GM21423 (cell line): ENCODE data around the gene GCNA.
A peak's percentile ranks its signal among the peaks of the same experiment; 100 is the strongest.

Source experiments
- ATAC-seq: cut with Tn5 transposase; IDR thresholded peaks from one replicate; pipeline ENCODE4 v1.9.1; 2021; ENCODE audit warnings: mild to moderate bottlenecking, moderate library complexity; ENCODE audit not compliant: unreplicated experiment

The GCNA gene, protein sequence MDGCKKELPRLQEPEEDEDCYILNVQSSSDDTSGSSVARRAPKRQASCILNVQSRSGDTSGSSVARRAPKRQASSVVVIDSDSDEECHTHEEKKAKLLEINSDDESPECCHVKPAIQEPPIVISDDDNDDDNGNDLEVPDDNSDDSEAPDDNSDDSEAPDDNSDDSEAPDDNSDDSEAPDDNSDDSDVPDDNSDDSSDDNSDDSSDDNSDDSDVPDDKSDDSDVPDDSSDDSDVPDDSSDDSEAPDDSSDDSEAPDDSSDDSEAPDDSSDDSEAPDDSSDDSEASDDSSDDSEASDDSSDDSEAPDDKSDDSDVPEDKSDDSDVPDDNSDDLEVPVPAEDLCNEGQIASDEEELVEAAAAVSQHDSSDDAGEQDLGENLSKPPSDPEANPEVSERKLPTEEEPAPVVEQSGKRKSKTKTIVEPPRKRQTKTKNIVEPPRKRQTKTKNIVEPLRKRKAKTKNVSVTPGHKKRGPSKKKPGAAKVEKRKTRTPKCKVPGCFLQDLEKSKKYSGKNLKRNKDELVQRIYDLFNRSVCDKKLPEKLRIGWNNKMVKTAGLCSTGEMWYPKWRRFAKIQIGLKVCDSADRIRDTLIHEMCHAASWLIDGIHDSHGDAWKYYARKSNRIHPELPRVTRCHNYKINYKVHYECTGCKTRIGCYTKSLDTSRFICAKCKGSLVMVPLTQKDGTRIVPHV

DNA sequence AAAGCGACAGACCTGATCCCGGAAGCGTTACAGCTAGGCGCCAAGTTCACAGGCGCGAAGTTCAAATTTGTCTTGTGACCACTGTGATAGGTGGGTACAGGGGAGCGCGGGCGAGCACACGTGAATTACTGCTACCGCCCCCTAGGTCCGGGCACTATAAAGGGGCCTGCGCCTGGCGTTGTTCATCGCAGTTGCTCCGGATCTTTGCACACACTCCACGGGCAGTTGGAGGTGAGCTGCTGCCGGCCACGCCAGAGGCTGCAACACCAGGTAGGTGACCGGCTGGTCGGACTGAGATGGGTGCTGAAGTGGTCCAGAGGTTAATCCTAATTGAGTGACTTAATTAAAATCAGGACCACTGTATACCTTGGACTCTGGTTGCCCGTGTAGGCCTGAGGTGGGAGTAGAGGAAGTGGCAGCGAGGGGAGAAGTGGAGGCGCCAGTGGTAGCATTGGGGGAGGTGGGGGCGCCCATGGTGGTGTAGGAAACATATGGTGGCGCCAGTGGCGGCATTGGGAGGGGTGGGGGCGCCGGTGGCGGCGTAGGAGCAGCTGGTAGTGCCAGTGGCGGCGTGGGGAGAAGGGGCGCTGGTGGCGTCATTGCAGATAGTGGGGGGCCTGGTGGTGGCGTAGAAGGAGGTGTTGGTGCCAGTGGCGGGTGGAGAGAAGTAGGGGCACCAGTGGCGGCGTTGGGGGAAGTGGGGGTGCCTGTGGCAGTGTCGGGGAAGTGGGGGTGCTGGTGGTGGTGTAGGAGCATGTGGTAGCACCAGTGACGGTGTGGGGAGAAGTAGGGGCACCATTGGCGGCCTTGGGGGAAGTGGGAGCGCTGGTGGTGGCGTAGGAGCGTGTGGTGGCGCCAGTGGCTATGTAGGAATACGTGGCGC lies at the start of gene GCNA:
Gene GCNA (plus strand): TSS at position 185 of the 883 bp plus-strand sequence. CDS start 2,385 bp downstream, outside the sequence.
- ATAC-seq: no peak

DNA sequence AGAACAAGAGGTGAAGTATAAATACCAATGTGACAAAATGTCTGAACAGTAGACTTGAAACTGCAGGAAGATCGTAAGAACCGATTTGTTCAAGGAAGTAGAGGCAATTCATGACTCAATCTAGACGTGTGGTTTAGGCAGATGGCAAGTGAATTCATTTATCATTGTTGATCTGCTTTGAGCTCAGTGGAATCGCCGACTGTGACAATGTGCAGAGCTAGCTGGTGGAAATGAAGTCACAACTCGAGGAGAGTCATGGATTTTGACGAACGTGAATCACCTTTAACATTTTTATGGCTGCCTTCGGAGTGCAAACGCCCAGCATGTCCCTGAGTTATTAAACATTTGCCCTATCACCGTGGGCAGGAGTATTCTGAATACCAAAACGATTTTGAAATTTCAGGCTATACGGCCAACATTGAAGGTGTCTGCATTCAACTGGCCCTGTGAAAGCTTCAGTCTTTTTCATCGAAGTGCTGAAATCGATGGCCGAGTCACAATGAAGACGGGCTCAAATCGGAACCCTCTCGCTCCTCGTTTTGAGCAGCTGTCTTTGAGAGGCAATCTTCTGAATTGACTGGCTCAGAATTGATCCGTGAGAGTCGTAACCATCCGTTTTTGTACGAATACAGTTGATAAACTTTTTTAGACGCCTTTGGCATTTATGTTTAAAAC lies 46.0 kb upstream of the GCNA start:
- peak; percentile 26 for ATAC-seq

DNA sequence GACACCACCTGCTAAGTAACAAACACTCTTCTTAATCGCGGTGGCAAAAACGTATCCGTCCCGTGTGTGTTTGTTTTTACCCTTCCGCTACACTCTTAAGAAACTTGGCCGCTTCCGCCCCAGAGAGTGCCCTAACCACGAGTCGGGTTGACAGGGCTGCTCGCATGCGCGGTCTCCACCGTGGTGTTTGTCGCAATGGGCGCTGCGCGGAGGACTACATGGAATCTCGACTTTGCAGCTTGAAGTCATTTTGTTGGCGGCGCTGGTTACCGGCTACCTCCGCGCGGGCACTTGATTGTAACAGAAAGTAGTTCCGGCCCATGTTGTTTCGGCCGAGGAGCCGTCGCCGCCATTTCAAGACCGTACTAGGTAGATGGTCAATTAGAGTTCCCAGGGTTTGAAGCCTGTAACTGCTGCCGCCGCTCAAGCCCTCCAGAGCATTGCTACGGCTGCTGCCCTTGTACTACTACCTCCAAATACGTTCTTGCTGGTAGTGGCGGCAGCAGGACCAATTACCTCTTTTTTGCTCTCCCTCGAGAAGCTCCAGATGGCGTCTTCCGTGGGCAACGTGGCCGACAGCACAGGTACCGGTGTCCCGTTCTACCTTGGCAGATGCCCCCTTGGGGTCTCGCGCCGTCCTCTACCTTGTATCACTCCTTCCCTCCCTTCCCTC lies 45.3 kb upstream of the GCNA start, which contains the start of gene OGT:
Gene OGT (plus strand): TSS at position 352 of the 673 bp plus-strand sequence. CDS start 196 bp downstream, at position 548.
- ATAC-seq: peak; percentile 78

DNA sequence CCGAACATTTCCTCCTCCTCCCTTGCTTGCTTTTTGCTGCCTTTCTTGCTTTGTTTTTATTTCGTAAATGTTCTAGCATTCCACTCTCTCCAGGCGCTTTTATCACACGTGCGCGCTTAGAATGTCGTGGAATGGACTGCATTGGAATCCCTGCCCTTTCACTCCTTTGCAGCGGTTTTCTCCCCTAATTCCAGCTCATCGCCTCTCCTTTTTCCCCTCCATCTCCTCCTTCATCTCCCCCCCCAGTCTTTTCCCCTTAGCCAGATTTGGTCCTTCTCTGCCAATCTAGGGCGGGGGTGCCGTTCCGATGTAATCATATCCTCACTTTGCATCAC lies 44.8 kb upstream of the GCNA start:
- ATAC-seq: no peak

DNA sequence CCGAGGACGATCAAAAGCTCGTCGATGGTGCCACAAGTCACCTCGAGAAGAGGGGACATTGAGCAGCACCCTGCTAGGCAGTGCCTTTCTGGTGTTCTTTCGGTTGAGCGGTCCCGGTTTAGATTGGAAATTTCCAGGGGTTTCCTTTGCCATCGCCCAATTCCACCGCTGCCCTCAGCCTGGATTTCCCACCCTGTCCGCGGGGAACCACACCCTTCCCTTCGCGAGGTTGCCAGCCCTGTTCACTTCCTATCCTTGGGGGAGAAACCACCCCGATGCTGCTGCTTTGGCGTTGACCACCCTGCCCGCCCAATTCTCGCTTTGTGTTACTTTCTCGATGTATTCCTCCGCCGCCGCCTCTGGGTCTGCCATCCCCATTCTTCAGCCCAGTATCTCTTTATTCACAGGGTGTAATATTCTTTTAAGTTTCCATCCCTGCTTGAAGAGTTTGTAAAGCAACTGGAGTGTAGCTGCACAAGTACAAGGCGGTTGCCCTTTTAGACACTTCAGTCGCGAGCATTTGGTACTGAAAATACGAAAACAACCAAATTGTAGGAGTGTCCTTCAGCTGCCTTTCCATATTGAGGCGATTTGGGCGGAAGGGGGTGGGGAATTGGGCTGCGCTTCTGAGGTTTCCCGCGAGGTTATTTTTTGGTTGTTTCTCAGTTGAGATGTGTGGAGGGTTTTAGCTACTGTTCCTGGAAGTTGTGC lies 44.2 kb upstream of the GCNA start:
- no peak for ATAC-seq

DNA sequence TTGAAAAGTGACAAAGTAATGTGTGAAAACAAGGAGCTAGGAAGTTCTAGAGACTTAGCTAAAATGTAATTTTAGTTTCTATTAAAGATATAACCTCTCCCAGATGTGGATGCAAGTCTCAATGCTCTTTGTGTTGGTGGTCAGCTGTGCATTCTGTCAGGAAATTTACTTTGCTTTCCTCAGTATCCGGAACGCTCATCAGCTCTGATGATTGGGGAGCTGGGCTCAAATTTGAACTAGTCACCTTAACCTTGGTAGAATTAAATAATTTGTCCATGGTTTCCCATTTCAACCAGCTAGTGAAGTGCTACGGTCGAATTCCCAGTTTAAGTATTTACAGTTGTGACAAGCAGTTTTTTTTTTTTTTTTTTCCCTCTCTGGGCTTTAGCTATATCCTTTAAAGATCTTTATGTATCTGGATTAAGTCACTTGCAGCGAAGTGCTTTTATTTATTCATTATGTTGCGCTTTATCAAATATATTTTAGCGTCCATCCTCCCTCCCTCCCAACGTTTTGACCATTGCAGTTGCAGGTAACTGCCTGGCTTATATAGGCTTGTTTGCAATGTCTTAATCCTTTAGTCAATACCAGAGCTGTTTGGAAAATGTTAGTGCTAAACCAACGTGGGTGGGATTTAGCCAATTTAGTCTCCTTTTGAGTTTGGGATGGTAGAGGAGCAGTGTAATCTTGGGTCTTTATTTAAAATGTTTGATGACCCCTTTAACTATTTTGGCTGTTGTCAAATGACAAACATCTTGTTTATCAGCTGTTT lies 43.3 kb upstream of the GCNA start:
- ATAC-seq: no peak

DNA sequence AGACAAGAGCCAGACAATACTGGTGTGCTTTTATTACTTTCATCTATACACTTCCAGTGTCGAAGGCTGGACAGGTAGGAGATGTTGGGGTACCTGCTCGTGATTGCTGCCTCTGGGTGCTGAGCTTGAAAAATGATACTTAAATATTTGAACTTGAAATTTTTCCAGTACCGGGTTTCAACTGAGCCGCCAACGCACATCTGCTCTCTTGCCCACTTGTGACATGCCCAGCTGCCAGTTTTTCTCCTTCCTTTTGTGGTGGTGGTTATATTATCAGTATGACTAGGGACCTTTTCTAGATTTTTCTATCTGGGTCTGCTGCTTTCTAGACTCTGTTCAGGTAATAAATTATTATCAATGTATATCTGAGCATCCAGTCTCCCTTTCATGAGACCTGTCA lies 42.0 kb upstream of the GCNA start:
- ATAC-seq: no peak

DNA sequence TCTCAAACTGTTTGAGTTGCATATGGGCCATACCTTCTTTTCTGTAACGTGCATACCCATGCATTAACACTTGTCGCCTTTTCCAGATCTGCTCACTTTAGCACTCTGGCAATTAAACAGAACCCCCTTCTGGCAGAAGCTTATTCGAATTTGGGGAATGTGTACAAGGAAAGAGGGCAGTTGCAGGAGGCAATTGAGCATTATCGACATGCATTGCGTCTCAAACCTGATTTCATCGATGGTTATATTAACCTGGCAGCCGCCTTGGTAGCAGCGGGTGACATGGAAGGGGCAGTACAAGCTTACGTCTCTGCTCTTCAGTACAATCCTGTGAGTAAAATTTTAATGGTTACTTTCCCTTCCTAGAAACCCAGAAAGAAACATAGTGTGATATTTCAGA lies 40.5 kb upstream of the GCNA start:
- ATAC-seq: no peak

DNA sequence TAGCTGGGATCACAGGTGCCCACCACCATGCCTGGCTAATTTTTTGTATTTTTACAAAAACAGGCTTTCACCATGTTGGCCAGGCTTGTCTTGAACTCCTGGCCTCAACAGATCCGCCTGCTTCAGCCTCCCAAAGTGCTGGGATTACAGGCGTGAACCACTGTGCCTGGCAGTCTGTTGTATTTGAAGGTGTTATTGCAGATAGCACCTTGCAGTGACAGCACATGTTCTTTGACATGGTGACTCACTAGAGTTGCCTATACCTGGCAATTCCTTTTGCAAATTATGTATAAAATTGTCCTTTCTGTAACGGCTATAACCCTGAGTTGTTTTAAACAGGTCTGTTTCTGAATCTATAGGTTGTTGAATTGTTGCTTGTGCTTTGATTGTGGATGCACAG lies 37.4 kb upstream of the GCNA start:
- peak; percentile 16 for ATAC-seq

DNA sequence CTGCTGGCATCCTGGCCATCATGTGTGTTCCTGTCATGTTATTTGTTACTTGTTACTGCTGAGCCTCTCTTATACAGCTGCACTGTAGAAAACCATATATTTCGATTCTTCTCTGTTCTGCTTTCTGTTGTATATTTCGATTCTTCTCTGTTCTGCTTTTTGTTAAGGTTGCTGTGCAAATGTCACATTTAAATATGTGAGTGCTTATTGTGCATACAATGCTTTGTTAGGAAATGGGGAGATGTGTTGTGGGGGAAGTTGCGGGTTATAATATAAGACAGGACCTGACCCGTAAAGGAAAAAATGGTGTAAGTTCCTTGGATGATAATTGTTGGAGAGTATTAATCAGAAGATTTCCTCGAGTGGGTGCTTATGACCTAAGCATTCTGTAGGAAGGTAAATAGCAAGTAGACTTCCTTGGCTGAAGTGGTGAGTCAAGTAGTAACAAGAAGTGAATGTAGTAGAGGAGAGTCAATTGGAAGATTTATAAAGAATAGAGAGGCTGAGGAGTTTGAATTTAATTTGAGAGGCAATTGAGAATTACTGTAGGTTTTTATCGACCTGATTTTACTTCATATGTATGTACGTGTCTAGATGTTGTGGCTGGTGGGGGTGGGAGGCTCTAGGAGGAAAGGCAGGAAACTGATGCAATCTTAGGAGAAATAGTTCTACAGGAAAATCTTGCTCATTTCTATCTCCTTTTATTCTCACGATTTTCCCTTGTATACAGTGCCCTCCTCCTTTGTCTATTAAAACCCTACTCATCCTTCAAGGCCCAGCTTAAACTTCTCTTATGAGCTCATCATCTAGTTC lies 36.8 kb upstream of the GCNA start:
- peak; percentile 79 for ATAC-seq

DNA sequence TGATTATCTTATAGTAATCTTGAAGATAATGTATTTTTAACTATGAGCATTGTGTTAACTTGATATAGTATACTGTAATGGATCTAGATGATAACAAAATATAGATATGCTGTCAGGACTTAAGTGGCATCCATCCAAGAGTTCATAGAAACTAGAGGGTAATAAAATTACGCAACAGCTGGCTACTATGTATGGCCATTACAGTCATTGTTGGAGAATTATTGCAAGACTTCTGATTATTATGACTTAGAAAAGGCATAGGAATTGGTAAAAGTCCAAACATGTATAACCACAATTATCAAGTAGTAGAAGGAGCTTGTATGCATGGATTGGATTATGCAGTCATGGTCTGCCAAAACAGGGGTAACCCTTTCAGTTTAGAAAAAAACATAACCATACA lies 35.8 kb upstream of the GCNA start:
- no peak for ATAC-seq

DNA sequence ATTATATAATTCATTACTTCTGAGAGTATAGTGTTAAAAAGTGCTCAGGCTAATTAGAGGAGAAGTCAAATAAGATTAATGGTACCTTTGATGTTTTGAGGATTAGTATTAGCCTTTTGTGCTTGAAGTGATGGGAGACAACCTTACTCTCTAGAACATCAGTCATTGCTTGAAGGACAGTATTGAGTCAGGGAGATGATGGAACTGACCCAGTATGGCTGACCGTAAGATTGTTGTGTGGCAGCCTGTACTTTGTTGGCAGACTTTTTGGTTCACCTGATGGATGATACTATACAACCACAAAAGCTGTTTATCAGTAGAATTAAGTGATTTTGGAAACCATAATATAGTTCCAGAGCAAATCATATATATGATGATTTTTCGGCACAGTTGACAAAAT lies 35.4 kb upstream of the GCNA start:
- ATAC-seq: no peak

DNA sequence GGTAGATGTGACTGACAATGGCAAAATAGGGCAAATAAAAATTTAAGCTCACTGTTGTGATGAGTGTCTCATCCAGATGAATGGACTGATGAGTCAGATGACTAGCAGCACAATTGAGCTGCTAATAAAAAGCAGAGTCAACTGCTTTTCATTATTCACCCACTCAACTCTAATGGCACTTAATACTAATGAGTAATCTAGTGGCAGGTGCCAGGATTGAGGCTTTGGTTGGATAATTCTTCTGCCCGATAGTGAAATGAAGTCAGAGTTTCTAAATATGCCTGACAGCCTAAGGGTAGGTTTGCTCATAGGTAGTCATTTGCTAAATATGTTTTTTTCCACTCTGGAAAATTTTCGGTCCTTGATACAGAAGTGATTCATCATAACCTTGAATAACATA lies 34.9 kb upstream of the GCNA start:
- no peak for ATAC-seq

DNA sequence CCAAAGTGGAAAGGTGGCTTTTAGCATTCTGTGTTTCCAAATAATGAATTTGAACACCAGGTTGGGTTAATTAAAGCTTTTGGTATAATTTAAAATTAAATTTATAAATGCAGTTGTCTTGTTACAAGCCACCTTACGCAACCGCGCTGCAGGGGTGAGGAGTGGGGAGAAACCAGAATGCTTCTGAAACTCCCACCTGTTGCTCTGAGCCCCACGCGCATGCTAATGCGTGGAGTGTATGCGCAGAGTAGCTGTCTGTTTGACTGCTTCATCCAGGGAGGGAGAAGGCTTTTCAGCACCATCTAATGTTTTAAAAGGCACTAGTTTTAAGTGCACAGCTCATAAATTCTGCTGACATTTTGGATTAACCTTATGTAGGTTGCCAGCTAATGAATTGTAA lies 32.9 kb upstream of the GCNA start:
- no peak for ATAC-seq

DNA sequence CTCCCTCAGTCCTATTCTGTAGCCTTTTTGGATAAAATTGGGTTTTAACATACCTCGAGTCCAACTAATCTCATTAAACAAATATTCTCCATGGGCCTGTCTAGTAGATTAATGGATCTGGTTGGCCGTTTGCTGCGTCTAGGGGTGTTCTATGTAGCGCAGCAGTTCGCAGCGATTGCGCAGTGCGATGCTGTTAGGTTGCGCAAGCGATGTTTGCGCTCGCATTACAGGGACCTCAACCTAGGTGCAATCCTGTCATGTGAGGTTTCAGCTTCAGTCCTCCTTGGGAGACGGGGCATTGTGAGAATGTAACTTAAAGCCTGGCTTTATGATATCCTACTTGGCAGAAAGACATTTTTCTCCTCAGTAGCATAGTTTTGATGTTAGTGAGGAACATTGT lies 31.4 kb upstream of the GCNA start:
- no peak for ATAC-seq

DNA sequence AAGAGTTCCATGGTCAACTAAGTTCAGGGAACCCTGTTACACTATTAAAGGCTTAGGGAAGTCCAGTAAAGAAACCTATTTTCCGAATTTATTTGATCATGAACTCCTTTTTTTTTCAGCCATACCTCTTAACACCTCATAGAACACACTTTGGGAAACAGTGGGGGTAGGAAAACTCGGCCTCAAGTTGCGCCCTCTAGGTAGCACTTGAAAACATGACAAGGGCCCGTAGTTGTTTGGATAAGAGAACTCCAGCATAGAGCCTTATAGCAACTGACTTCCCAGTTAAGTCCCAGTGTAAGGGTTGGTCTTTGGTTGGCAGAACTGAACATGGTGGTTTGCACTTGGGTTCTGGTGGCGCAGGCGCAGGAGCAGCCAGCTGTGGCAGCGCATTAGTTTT lies 30.9 kb upstream of the GCNA start:
- ATAC-seq: no peak

DNA sequence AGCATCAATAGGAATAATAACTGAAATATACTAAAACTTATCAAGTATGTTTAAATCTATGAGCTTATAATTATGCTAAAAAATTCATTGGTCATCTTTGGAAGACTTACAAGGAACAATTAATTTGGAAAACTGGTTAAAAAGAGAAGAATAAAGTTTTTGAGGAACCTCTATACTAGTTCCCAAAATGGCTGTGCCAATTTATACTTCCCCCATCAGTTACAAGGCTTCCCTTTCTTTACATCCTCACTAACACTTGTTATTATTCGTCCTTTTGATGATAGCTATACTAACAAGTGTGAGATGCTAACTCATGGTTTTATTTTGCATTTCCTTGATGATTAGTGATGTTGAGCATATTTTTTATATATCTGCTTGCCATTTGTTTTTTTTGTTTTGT lies 28.3 kb upstream of the GCNA start:
- ATAC-seq: no peak

DNA sequence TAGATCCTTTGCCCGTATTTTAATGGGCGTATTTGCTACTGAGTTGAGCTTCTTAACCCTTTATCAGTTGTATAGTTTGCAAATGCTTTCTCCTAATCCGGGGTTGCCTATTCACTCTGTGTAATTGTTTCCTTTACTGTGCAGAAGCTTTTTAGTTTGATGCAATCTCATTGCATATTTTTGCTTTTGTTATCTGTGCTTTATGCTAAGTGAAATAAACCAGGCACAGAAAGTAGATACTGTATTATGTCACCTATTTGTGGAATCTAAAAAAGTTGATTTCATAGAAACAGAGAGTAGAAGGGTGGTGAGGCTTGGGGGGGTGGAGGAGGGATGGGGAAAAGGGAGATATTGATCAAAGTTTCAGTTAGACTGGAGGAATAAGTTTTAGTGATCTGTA lies 27.7 kb upstream of the GCNA start:
- ATAC-seq: no peak
